ENCODE results near the gene NR2E1. TPM values are rescaled to one million over a fixed set of nuclear protein-coding genes. Genes with fewer than 3 reads are reported as not detected.

NR2E1 gene
- polyA plus RNA-seq, 1 of the 3 experiments (the other 2 are of a cell fraction), result not detected

DNA sequence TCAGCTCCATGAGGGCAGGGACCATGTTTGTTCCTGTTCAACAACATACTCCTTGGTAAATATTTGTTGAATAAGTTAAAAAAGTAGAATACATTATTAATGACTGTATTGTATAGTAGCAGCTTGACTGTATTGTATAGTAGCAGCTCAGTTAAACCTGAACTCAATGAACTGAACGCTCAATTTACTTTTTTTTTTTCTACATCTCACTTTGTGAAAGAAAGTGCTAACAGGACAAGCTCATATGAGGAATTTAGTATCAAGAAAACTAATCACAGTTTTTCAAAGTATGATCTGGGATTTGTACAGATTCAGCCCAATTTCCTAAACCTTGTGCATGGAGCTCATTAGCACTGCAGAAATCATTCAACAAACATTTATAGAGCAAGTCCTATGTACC lies 38.8 kb upstream of the NR2E1 start (continued):
- no peak for TF ChIP-seq POLR2AphosphoS5 (IDR thresholded peaks at IDR 0.05; ENCODE audit: low read depth, low read length)
- no peak for TF ChIP-seq RAD21 (IDR thresholded peaks at IDR 0.05; ENCODE audit: low read length)
- TF ChIP-seq EZH2phosphoT487 (IDR thresholded peaks at IDR 0.05; ENCODE audit: borderline replicate concordance, low read depth), result no peak
- TF ChIP-seq NRF1 (IDR thresholded peaks at IDR 0.05; ENCODE audit: low read depth, low read length), result no peak
- TF ChIP-seq RXRA (IDR thresholded peaks at IDR 0.05; ENCODE audit: borderline replicate concordance, low read depth), result no peak

DNA sequence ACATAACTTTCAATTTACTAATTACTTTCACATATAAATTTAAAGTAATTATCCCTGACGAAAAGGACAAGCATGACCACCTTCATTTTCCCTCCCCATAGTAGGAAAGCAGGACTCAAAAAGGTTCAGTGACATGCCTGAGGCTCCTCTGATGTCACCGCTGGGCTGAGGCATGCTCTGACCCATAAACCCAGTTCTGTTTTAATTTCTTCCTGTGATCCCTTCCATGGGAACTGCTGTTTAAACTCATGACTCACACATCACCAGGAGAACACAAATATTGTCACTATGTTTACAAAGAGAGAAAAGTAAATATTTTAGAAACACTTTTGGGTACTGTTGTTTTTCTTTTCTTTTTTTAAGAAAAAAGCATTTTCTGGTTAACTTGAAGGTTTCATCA lies 38.0 kb upstream of the NR2E1 start:
- H3K4me3 ChIP-seq (ENCODE audit: low read depth in 2 of 2, low read length in 1 of 2), result no peak overlapping the region
- no peaks in the 10 kb centered on the region for H3K9me2 ChIP-seq
- no peaks in the 10 kb centered on the region for H3F3A ChIP-seq (replicated peaks; ENCODE audit: insufficient read depth)
- H2AFZ ChIP-seq (ENCODE audit: low read depth), result no peak overlapping the region
- DNase-seq, result no peak
- TF ChIP-seq FOXJ3 (CRISPR knock-in tag; IDR thresholded peaks at IDR 0.05) (no peak), FOSL2 (IDR thresholded peaks at IDR 0.05; ENCODE audit: borderline replicate concordance, low read depth) (no peak), EZH2phosphoT487 (IDR thresholded peaks at IDR 0.05; ENCODE audit: borderline replicate concordance, low read depth) (no peak), NFIC (IDR thresholded peaks at IDR 0.05; ENCODE audit: borderline replicate concordance) (no peak), SIN3A (IDR thresholded peaks at IDR 0.05; ENCODE audit: borderline replicate concordance, low read depth, low read length) (no peak), FOXM1 (IDR thresholded peaks at IDR 0.05; ENCODE audit: low read depth) (no peak), CHD2 (IDR thresholded peaks at IDR 0.05; ENCODE audit: low read length, partially characterized antibody) (no peak), RAD21 (IDR thresholded peaks at IDR 0.05; ENCODE audit: low read length) (no peak), RXRA (IDR thresholded peaks at IDR 0.05; ENCODE audit: borderline replicate concordance, low read depth) (no peak), MEF2A (IDR thresholded peaks at IDR 0.05; ENCODE audit: borderline replicate concordance, low read depth) (no peak), EP300 (IDR thresholded peaks at IDR 0.05; ENCODE audit: borderline replicate concordance in 1 of 2, low read depth in 1 of 2, low read length in 1 of 2) (no peak), JUND (IDR thresholded peaks at IDR 0.05) (no peak), TCF12 (IDR thresholded peaks at IDR 0.05) (no peak)
- TF ChIP-seq, protein P1, sequence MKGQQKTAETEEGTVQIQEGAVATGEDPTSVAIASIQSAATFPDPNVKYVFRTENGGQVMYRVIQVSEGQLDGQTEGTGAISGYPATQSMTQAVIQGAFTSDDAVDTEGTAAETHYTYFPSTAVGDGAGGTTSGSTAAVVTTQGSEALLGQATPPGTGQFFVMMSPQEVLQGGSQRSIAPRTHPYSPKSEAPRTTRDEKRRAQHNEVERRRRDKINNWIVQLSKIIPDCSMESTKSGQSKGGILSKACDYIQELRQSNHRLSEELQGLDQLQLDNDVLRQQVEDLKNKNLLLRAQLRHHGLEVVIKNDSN (IDR thresholded peaks at IDR 0.05; ENCODE audit: borderline replicate concordance, low read depth), result no peak
- TF ChIP-seq, protein P2, sequence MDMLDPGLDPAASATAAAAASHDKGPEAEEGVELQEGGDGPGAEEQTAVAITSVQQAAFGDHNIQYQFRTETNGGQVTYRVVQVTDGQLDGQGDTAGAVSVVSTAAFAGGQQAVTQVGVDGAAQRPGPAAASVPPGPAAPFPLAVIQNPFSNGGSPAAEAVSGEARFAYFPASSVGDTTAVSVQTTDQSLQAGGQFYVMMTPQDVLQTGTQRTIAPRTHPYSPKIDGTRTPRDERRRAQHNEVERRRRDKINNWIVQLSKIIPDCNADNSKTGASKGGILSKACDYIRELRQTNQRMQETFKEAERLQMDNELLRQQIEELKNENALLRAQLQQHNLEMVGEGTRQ (IDR thresholded peaks at IDR 0.05; ENCODE audit: borderline replicate concordance, low read depth, low read length), result no peak
- TF ChIP-seq, protein P3, sequence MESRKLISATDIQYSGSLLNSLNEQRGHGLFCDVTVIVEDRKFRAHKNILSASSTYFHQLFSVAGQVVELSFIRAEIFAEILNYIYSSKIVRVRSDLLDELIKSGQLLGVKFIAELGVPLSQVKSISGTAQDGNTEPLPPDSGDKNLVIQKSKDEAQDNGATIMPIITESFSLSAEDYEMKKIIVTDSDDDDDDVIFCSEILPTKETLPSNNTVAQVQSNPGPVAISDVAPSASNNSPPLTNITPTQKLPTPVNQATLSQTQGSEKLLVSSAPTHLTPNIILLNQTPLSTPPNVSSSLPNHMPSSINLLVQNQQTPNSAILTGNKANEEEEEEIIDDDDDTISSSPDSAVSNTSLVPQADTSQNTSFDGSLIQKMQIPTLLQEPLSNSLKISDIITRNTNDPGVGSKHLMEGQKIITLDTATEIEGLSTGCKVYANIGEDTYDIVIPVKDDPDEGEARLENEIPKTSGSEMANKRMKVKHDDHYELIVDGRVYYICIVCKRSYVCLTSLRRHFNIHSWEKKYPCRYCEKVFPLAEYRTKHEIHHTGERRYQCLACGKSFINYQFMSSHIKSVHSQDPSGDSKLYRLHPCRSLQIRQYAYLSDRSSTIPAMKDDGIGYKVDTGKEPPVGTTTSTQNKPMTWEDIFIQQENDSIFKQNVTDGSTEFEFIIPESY (IDR thresholded peaks at IDR 0.05; ENCODE audit: borderline replicate concordance, low read depth), result no peak
- TF ChIP-seq, protein P4, sequence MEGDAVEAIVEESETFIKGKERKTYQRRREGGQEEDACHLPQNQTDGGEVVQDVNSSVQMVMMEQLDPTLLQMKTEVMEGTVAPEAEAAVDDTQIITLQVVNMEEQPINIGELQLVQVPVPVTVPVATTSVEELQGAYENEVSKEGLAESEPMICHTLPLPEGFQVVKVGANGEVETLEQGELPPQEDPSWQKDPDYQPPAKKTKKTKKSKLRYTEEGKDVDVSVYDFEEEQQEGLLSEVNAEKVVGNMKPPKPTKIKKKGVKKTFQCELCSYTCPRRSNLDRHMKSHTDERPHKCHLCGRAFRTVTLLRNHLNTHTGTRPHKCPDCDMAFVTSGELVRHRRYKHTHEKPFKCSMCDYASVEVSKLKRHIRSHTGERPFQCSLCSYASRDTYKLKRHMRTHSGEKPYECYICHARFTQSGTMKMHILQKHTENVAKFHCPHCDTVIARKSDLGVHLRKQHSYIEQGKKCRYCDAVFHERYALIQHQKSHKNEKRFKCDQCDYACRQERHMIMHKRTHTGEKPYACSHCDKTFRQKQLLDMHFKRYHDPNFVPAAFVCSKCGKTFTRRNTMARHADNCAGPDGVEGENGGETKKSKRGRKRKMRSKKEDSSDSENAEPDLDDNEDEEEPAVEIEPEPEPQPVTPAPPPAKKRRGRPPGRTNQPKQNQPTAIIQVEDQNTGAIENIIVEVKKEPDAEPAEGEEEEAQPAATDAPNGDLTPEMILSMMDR (IDR thresholded peaks at IDR 0.05), result no peak
- H3K79me2 ChIP-seq (ENCODE audit: insufficient read depth), result no peaks in the 10 kb centered on the region
- POLR2A ChIA-PET, result no interaction called here
- no peaks in the 10 kb centered on the region for H3K9me3 ChIP-seq
- no peak overlapping the region for H3K9ac ChIP-seq
- H4K20me1 ChIP-seq (ENCODE audit: insufficient read depth), result no peaks in the 10 kb centered on the region
- H3K27me3 ChIP-seq (ENCODE audit: insufficient read depth), result no peaks in the 10 kb centered on the region; the same call in 1 of the 2 replicates
- H3K4me1 ChIP-seq (ENCODE audit: control insufficient read depth in 1 of 2, insufficient read depth in 2 of 2, low read depth in 1 of 2, low read length in 1 of 2), result no peaks in the 10 kb centered on the region; a peak in 1 of 4 replicates
- H3K36me3 ChIP-seq (replicated peaks in 1 of 2; ENCODE audit: control insufficient read depth in 1 of 2, insufficient read depth in 2 of 2, low read length in 1 of 2), result no peaks in the 10 kb centered on the region
- no peak overlapping the region for H3K4me2 ChIP-seq
- WGBS (ENCODE audit: low lambda C conversion rate), result 63% methylated on average over 2 of the region's 2 CpGs
- CTCF ChIA-PET, result interaction anchor here (0.9 kb wide), 1 partner anchor 12 kb away, joined by 3 read pairs; no protein-coding TSS in a partner anchor
- H3K27ac ChIP-seq (ENCODE audit: low read depth in 2 of 2, low read length in 1 of 2), result no peak overlapping the region
